DND-41 (cell line): ENCODE results near the gene LDHAL6B.

ENCODE experiments used
- CTCF ChIP-seq: IDR thresholded peaks from 2 replicates; pipeline ENCODE4 v1.5.1; 2012; ENCODE audit warnings: borderline replicate concordance, low read length, moderate library complexity, mild to moderate bottlenecking; ENCODE audit not compliant: poor library complexity, severe bottlenecking; ENCODE audit errors: extremely low read depth
- EZH2 ChIP-seq: IDR thresholded peaks from 3 replicates; pipeline ENCODE4 v1.6.1; 2012; ENCODE audit warnings: borderline replicate concordance, low read depth, mild to moderate bottlenecking, moderate library complexity, low read length, inconsistent platforms; ENCODE audit not compliant: severe bottlenecking

DNA sequence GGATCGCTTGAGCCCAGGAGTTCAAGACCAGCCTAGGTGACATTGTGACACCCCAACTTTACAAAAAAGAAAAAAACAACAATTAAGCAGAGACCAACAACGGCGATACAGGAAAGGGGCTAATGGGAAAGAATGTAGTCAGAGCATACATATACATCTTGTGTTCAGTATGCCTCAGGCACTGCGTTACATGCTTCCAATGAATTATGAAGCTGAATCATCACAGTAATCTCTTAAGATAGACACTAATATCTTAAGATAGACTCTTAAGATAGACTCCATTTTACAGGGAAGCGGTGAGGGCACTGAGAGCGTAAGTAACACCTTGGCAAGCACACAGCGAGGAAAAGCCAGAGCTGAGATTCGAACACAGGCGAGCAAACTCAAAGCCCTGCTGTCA is 6.1 kb upstream of the LDHAL6B start:
- TF ChIP-seq CTCF, result no peak
- no peak for TF ChIP-seq EZH2
